ENCODE results near the gene L3MBTL4.

Gene L3MBTL4

DNA sequence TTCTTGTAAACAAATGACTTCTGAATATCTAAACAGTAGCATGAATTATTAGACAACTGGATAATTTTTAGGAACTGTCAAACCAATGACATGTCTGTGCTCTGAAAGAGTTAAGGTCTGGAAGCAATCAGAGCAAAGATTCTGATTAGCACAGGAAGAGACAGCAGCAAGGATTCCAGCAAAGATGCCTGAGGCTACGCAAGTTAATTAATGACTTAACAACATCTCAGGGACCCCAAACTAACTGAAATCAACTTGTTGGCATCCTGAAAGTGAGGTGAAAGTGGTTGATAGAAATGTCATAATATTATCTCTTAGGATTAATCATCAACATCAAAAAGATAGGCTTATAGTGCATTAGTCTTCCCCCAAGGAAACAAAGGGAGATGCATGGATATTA lies 396.0 kb downstream of the L3MBTL4 start:
- no peak for DNase-seq

DNA sequence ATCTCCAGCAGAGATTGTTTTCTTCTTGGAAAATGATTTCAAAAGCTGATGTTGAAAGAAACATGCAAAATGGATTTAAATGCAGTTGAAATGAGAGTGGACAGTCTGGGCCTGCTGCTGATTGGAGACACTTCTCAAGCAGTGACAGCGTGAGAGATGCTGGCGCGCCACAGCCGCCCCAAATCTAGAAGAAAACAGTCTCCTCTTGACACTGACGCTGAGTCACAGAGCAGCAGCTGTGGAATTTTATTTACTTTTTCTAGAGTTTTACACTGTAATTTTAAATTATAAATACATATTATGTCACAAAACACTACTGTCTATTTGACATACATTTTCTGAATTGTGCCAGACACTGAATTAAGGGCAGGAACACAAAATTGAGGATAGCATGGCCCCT lies 397.5 kb downstream of the L3MBTL4 start:
- DNase-seq, result no peak

DNA sequence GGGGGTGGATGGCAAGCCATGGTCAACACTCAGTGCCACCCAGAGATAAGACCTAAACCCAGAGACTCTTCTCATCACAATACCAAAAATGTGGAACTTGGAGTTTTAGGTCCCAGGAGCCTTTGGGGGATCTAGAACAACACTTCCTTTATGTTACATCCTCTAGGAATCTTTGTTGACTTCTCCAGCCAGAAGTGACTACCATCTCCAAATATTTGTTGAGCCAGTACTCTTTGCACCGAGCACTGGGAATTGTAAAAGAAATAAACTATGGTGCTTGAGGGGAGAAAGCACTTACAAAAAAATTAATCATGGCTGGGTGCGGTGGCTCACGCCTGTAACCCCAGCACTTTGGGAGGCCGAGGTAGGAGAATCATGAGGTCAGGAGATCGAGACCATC lies 399.3 kb downstream of the L3MBTL4 start:
- no peak for DNase-seq

DNA sequence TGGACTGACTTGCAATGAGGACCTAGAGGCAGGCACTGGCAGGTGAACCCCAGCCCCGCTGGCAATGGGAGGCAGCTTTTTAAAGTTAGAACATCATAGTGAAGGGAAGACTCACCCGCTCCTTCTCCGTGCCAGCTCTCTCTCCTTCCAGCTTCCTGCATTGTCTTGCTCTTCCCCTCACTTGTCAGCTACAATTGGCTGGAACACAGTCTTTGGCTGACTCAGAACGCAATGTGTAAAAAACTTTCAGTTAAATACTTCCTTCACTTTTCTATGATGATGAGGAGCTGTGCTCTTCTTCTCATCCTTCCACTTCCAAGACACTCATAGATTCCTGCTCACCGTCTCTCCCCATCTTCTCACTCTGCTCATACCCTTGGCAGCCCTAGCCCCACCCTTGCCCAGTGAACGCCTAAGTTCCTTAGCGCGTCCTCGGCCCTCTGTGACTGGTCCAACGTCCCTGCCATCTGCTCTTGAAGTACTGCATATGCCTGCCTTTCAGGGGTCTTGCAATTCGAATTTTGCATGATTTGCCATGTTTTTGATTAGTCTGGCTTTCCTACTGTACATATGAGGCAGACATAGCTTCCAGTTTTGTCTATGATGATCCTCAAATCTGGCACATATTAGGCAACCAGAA lies 401.4 kb downstream of the L3MBTL4 start:
- no peak for DNase-seq

DNA sequence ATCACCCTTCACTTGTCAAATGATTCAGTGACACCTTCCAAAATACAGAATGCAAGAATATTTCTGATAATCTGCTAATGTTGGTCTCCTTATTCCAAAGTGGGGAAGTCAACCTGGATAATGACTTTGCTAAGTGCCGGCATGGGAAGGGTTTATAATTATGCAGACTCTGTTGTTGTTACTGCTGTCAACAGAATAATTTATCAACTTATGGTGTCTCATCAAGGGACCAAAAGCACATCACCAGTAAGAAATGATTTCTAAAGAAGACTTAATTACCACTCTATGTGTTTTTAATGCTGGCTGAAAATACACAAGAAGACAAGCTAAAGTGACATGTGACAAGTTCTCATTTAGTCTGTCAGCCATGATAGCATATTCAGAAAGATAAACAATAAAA lies 403.8 kb downstream of the L3MBTL4 start:
- DNase-seq, result no peak

DNA sequence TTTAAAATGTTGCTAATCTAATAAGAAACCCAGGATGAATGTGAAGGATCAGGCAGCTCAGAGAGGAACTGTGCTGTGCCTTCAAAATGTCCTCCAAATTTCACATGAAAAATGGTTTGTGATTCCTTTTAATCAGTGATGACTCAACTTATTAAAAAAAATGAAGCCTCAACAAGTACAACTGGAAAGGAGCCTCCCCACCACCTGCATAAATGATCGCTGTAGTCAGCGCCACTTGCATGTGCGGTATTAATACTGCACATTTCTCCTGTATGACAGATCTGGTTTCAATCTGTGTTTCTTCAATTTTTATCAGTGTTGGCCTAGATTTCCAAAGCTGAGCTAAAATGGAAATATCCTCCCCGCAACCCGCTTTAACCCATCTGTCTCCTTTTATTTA lies 404.4 kb downstream of the L3MBTL4 start:
- DNase-seq, result no peak

DNA sequence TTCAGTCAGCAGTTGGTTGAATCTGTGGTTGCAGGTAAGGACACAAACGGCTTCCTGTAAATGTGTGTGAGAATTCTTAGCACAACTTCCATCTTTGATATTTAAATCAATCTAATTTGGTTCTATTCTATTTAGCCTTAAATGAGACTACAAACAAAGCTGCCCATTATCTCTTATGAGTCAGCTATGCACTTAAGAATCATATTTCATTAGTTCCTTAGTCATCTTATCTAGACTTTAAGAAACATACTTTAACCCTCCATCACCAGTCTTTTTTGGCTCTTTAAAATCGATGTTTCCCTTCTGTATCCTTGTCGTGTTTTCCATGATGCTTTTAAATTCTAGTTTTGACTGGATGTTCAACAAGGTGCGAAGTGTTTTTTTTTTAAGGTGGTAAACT lies 405.0 kb downstream of the L3MBTL4 start:
- no peak for DNase-seq

DNA sequence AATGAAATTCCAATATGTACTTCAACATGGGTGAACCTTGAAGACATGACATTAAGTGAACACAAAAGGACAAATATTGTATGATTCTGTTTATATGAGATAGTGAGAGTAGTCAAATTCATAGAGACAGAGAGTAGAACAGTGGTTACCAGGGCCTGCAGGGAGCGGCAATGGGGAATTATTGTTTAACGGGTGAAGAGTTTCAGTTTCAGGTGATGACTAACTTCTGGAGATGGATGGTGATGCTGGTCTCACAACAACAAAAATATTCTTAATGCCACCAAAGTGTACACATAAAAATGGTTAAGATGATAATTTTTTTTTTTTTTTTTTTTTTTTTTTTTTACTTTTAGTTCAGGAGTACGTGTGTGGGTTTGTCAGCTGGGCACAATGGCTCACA lies 410.0 kb downstream of the L3MBTL4 start:
- no peak for DNase-seq

DNA sequence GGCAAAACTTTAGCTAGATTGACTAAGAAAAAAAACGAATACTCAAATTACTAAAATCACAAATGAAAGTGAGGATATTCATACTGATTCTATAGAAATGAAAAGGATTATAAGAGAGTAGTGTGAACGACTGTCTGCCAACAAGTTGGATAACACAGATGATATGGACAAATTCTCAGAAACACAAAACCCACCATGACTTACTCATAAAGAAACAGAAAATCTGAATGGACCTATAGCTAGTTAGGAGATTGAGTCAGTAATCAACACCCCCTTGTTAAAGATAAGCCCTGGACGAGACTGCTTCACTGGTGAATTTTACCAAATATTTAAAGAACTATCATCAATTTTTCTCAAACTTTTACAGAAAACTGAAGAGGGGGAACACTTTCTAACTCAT lies 410.6 kb downstream of the L3MBTL4 start:
- no peak for DNase-seq

DNA sequence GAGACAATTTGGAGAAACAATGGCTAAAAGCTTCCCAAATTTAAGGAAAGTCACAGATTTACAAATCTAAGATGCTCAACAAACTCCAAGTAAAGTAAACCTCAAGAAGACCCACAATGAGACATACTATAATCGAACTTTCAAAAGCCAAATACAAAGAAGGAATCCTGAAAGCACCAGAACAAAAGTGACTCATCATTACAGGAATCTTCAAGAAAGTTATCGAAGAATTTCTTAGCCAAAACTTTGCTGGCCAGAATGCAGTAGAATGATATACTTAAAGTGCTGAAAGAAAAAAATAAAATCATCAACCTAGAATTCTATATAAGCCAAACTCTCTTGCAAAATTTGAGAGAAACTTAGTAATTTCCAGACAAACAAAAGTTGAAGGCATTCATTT lies 412.8 kb downstream of the L3MBTL4 start:
- DNase-seq, result no peak

DNA sequence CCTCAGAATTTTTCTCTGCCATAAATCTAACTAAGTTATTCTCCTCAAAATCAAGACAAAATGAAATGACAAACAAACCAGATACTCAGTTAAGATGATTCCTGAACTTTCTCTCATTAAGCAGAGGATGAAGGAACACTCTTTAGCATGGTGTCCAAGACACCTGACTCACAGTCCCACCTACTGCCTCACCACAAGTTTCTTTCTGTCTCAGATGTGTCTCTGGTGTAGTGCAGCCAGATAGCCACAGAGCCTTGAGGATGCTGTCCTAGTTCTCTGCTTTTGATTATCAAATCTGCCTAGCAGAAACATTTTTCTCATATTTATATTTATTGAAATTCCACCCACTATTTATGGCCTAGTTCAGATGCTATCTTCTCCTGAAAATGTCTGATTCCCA lies 415.8 kb downstream of the L3MBTL4 start:
- DNase-seq, result no peak

DNA sequence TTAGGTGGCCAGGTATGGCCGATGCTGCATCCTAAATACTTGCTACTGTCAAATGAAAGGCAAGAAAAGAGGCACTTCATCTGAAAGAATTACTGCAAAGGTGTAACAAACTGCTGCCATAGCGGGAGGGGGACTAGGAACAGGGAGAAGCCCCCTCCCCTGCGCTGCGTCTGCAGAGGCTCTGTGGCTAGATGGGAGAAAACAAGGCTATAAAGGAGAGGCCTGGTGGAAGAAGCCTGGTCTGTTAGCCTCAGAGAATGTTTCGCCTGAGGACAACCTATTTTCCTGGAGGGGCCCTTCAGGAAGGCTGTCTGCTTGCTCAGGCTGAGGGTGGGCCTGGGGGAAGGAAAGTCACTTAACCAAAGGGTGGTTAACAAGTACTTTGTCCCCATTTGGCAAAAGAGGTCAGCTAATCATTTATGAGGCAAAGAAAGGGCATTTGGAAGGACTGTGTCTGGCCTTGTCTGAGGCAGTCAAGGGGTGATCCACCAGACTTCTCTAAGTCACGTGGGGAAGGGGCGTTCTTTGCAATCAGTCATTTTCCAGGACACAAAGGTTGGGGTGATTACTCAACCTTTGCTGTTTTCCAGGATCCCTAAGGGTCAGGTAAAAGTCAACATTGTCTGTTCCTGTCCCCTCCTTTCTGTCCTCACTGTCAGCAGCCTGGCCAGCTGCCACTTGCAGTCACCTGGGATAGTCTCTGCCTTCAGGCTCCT lies 416.4 kb downstream of the L3MBTL4 start:
- no peak for DNase-seq

DNA sequence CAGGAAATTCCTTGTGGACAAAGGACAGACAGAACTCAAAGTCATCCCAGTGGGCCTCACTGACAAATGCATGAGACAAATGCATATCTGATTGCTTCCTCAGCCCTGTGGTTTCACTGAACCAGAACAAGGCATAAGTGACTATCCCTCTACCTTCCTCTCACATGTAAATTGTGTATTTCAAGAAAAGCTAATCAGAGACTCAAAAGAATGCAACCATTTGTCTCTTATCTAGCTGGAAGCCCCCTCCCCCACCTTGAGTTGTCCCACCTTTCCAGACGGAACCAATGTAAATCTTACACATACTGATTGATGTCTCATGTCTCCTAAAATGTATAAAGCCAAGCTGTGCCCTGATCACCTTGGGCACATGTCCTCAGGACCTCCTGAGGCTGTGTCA lies 417.4 kb downstream of the L3MBTL4 start:
- no peak for DNase-seq

DNA sequence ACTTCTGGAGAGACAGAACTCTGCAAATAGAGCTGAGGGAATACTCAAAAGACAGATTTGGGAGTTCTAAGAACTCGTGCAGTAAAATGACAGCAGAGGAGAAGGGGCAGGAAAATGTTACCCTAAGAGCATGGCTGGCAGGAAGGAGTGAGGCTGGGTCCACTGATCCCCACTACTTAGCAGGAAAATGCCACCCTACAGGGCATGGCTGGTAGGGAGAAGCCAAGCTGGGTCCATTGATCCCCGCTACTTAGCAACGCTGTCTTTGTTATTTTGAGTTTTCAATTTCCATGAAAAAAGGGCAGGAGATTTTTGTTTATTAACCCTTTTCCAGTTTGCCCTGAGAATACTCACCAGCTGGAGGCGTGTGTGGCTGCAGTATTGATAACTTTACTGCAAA lies 419.1 kb downstream of the L3MBTL4 start:
- DNase-seq, result no peak

DNA sequence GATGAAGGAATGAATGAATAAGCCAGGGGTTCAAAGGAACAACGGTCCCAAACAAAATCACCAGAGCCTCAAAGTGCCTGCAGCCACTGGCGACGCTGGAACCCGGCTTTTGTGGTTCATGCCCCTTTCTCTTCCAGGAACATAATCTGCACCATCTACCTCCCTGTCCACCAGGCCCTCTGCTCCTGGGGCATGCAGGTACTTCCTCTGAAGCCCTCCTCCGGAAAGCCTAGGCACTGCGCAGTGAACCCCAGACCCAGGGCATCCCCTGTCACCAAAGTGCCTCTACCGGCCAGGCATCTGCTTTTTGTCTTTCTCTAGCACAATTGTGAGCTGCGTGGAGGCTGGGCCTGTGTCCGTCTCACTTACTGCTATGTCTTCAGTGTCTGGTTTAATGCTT lies 420.8 kb downstream of the L3MBTL4 start:
- no peak for DNase-seq

DNA sequence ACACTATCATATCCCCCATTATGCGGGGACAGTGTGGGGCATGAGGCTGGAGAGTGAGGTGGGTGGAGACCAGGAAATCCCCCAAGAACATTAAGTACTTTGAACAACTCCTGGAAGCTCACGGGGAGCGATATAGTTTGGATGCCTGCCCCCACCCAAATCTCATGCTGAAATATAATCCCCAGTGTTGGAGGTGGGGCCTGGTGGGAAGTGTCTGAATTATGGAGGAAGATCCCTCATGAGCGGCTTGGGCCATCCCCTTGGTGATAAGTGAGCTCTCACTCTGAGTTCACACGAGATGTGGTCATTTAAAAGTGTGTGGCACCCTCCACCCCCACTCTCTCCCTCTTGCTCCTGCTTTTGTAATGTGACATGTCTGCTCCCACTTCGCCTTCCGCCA lies 422.3 kb downstream of the L3MBTL4 start:
- no peak for DNase-seq

DNA sequence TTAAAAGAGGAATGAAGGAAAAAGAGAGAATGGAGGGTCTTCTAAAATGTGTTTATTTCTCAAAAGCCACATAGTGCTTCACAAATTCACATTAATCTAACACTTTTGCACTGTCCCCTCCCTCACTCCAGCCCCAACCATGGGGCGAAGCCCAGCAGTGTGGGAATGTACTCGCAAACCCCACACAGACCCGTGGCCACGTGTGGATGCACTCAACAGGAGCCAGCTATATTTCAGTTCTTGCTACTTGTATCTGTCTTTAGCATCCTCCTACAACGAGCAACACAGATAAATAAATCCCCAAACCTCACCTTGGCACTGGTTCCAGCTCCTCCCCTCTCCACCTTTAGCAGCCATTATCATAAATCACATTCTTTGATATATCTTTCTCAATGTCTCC lies 427.5 kb downstream of the L3MBTL4 start:
- no peak for DNase-seq

DNA sequence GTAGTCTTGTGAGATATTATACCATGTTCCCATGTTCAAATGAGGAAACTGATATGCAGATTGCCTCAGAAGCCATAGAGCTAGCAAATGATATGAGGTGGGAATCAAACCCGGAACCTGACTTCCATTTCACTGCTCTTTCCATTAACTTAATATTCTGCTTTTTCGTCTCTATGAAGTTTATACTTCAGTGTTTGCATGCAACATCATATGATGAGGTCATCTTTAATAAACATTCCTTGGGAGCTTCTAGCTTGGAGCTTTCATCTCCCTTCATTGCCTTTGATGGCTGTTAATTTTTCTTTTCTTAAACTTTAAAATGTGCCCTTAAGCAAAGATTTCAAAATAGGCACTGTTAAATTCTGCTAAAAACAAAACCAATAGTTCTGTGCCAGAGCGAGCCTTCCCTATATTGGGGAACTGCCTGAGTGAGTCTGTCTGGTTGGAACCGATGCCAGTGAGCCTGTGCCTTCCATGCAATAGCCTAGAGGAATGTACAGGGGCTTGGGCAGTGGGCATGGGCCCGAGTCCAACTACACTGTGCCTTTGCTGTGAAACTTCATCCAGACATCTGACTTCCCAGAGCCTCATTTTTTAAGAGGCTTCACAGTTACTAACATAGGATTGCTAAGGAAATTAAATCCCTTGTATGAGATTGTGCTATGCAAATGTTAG lies 428.3 kb downstream of the L3MBTL4 start:
- no peak for DNase-seq

DNA sequence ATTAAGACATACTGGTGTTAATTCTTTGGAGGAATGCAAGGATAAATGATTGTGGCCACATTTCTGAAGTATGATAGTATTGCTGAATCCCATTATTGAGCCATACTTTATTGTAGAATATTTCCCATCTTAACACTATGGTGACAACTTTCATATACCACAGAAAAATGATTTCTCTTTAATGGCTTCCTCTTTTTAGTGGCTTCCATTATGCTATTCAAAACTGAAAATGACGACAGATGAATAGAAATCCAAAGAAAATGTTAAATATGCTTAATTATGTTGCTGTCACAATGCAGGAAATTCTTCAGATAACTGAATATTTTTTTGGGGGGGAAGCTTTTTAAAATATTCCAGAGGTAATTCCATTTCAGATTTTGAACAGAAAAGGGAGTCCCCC lies 430.5 kb downstream of the L3MBTL4 start:
- DNase-seq, result no peak

DNA sequence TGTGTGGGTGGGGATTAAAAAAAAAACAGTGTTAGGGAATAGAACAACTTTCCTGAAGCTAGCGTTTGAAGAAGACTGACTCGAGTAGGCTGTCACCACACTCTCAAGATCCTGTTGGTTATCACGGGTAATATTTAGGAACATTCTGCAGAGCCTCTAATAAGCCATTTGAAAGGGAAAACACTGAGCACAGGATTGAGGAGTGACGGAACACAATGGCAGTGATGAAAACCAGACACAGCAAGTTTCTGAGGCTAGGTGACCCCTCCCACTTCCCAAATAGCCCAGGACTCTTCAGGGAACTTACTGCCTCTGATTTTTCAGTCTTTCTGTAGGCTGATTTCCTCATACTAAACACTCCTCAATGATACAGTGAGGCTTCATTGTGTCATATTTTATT lies 431.2 kb downstream of the L3MBTL4 start:
- no peak for DNase-seq

DNA sequence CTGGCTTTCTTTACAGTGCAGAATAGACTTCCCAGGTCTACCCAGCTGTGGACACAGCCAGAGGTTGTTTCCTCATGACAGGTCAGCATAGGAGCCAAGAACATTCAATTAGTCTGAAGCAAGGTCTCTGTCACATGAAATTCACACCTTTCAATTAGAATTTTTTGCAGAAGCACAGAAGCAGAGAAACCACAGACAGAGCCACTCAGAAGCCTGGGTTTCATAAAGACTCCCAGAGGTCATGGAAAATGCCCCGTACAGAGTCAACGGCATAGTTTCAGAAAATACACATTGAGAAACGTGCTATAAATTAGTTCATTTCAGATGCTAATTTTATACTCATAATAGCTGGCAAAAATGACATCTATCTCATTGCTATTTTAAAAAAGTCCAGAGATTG lies 432.4 kb downstream of the L3MBTL4 start:
- DNase-seq, result no peak

DNA sequence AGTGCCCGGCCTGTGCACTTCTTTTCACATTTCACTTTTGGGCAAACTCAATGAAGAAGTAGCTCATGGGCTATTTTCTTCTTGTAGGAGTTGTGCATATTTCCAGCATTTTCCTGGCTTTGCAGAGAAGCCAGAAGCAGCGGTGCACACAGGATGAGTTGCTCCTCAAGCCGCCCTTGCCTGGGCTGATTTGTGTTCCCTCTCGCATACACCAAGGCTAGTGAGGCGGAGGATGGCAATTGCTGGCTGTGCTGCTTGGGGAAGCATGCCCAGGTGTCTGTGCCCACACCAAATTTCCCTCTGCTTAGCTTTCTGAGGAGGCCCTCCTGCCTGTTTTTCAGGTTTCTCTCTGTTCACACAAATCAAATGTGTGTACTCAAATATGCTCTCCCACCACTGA lies 434.0 kb downstream of the L3MBTL4 start:
- no peak for DNase-seq

DNA sequence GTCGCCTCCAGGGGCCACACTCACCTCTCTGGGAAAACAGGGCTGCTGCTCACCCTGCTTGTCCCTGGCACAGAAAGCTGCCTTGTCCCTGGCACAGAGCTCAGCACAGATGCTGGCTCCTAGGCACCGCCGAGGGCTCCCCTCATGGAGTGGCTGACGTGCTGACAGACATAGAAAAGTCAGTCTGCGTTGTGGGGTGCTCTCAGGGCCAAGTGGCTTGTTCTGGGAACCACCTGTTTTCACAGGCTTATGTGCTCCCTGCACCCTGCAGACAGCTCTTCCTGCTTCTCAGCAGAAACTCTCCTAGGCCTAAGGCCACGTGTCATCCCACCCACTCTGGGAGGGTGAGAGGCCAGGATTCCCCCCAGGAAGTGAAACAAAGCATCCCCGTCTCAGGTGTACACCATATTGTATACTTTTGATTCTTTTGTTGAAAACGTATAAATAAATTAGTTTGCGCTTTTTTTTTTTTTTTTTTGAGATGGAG lies 434.7 kb downstream of the L3MBTL4 start:
- DNase-seq, result no peak

DNA sequence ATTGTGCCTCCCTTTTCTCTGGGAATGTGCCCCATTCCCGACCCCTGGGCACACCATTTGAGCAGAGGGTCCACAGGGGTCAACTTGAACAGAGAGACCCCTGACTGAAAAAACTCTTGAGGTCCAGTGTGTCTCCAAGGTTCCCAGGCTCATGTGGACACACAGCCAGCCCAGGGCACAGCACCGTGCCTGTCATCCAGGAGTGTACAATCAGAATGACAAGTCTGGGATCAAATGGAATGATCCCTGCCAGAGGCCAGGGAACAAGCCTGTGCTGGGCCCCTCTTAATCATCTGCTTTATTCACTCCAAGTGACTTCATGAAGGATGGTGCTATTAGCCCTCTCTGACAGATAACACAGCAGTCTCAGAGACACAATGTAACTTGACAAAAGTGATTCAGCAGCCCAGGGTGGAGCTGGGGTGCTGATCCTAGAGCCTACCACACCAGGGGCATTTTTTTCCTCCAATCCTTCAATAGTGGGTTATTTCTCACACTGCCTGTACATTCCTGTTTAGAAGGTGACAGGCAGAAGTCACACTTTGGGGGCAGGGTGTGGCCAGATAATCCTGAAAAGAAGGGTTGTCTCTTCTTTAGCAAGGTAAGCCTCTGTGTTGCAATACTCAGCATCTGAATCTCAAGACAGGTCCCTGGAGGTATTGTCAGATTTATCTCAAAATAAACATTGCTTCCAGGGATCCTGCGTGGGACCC lies 435.4 kb downstream of the L3MBTL4 start:
- DNase-seq, result no peak
